Spinal cord (tissue), 10 donors: Measurements from ENCODE around the gene FAR2. TPM values are rescaled to one million over a fixed set of nuclear protein-coding genes. Genes with fewer than 3 reads are reported as not detected.

Source experiments
- DNase-seq, 6 donors: peaks; one replicate each; pipeline versions ENCODE4 v3.0.0 to v3.0.0-alpha.2; 2013 to 2015; ENCODE audit warnings: low spot score in 6 of 6, low read depth in 4 of 6
- H3K27ac ChIP-seq: one replicate; pipeline ENCODE4 v1.5.1; 2013; ENCODE audit warnings: low read depth, low read length, control low read depth
- H3K27me3 ChIP-seq: one replicate; pipeline ENCODE4 v1.6.1; 2013; ENCODE audit warnings: low read length; ENCODE audit not compliant: control insufficient read depth, insufficient read depth
- H3K36me3 ChIP-seq: one replicate; pipeline ENCODE4 v1.6.1; 2013; ENCODE audit warnings: low read length; ENCODE audit not compliant: control insufficient read depth, insufficient read depth
- H3K4me1 ChIP-seq: one replicate; pipeline ENCODE4 v1.6.1; 2013; ENCODE audit warnings: low read length; ENCODE audit not compliant: control insufficient read depth, insufficient read depth
- H3K4me3 ChIP-seq: one replicate; pipeline ENCODE4 v1.5.1; 2013; ENCODE audit warnings: low read depth, low read length, control low read depth
- H3K9me3 ChIP-seq: one replicate; pipeline ENCODE4 v1.6.1; 2013; ENCODE audit warnings: low read length; ENCODE audit not compliant: control insufficient read depth, insufficient read depth
- WGBS: methylation state at CpG from one replicate; pipeline ENCODE4 v1.1.5; 2013; ENCODE audit warnings: missing lambda C conversion rate; ENCODE audit not compliant: insufficient coverage; 5-methylcytosine and 5-hydroxymethylcytosine counted together
- polyA plus RNA-seq, 2 donors: library from polyadenylated mRNA; unstranded; fragments of 120-200 nt; gene quantifications; one replicate each; pipeline ENCODE4 v1.2.1, GENCODE V29; 2013; ENCODE audit not compliant: insufficient read length in 2 of 2
- total RNA-seq, 2 donors: library from RNA; depleted of rRNA in 1 of 2; stranded (reverse); fragments of 120-200 nt in 1 of 2; fragments of >200 nt in 1 of 2; gene quantifications; one replicate each; pipeline versions ENCODE4 v1.2.3 to v1.2.4, GENCODE V29; 2013 to 2014
- donor health status: healthy.

Gene FAR2
- total and polyA plus RNA-seq, 4 donors, result 11.4 to 33.2 (median 25.8) TPM

DNA sequence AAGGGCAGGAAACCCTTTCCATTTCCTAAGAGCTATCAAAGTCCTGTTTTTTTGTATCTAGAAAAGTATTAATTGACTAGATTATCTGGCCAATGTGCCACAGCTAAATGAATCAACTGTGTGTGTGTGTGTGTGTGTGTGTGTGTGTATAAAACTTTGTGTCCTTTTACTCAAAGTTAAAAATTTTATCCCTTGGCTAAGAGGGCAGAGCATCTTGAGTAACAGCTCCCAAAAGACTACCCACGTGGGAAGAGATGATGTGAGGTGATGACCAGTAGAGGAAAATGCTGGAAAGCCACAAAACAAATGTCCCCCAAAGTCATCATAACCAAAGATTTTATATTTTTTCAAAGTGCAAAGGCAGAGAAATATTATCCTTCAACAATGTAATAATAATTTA, 90.3 kb downstream of the FAR2 start:
- H3K36me3 ChIP-seq, result no peaks in the 10 kb centered on the region
- no peak overlapping the region for H3K27ac ChIP-seq
- no peaks in the 10 kb centered on the region for H3K4me1 ChIP-seq
- H3K4me3 ChIP-seq, result no peak overlapping the region
- H3K9me3 ChIP-seq, result no peaks in the 10 kb centered on the region
- H3K27me3 ChIP-seq, result no peaks in the 10 kb centered on the region
- WGBS, result no CpG with 5 or more reads among the region's 1 CpG
- DNase-seq, result no peak

DNA sequence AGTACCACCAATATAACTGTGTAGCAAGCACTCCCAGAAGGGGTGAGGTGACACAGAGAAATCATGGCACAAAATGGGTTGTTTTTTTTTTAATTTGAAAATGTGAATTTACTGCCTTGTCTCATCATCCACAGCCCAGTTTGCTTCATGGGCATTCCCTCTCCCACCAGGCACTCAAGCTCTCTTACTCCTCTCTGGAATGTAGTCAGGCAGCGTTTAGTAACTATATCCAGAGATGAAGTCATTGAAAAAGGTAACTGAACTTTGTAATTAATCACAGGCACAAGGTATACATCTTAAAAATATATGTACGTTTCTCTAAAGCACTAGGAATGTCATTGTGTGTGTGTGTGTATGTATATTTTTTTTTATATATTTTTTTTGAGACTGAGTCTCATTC, 91.4 kb downstream of the FAR2 start:
- no peaks in the 10 kb centered on the region for H3K9me3 ChIP-seq
- H3K27ac ChIP-seq, result no peak overlapping the region
- H3K36me3 ChIP-seq, result no peaks in the 10 kb centered on the region
- WGBS, result no CpG with 5 or more reads among the region's 2 CpGs
- no peak overlapping the region for H3K4me3 ChIP-seq
- H3K4me1 ChIP-seq, result peaks cover 5% of the 10 kb centered on the region
- no peaks in the 10 kb centered on the region for H3K27me3 ChIP-seq
- no peak for DNase-seq

DNA sequence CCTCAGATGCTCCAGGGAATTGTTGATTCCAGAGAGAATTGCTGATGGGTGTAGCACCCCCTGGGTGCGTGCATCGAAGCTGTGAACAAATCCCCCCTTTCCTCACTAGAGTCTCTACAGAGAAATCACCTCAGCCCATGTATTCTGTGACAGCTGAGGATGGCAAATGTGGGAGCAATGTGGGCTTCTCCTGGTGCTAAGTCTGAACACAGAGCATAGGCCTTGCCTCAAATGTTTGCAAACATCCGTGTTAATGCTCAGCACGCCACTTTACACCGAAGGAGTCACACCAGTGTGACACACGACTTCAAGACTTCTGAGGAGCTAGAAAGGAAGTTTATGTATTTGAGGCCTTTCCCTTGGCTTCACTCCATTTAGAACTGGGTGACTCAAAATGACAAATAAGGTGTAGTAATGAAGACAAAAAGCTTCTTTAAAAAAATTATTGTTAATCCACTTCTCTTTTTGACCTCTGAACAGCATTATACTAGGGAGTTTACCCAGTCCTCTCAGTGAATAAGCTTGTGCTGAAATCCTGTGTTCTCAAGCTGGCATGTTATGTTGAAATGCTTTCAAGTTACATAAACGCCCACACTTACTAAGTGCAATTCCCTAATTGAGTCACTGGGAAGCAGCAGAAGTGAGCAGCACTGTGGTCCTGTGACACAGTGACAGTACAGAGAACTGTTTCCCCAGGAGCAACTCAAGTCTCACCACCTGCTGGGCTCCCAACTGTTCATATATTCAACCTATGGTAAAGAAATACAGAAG, 92.9 kb downstream of the FAR2 start:
- Histone ChIP-seq H3K9me3 (no peaks in the 10 kb centered on the region), H3K27ac (no peak overlapping the region), H3K27me3 (no peaks in the 10 kb centered on the region), H3K4me1 (peaks cover 5% of the 10 kb centered on the region), H3K4me3 (no peak overlapping the region), H3K36me3 (no peaks in the 10 kb centered on the region)
- WGBS, result 55% methylated on average over 2 of the region's 7 CpGs
- peak in 2 of 6 donors; percentile 30 to 48 for DNase-seq

DNA sequence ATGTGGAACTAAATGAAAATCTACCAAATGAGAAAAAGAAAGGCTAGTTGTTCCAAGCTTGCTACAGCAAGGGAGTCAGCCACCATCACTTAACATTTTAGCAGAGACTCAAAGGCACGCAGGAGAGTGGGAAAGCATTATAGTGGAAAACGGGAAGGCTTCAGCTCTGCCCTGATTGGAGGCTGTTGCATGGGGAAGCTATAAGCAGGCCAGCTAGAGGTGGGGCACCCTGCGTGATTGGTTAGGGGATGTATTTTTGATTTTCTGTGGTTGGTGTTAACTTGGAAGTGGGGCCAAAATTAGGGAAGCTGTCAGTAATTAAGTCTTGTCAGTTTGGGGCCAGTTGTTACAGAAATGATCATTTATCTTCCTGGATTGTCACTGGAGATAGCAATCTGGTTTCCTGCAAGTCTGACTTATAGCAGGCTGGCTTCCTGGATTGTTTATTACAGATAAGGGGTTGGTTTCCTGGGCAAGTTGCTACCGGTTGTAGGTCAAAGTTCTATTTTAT, 93.9 kb downstream of the FAR2 start:
- 58% methylated on average over 3 of the region's 4 CpGs for WGBS
- no peak overlapping the region for H3K27ac ChIP-seq
- DNase-seq, result no peak
- H3K4me1 ChIP-seq, result peaks cover 5% of the 10 kb centered on the region
- H3K27me3 ChIP-seq, result no peaks in the 10 kb centered on the region
- no peak overlapping the region for H3K4me3 ChIP-seq
- H3K36me3 ChIP-seq, result no peaks in the 10 kb centered on the region
- no peaks in the 10 kb centered on the region for H3K9me3 ChIP-seq

DNA sequence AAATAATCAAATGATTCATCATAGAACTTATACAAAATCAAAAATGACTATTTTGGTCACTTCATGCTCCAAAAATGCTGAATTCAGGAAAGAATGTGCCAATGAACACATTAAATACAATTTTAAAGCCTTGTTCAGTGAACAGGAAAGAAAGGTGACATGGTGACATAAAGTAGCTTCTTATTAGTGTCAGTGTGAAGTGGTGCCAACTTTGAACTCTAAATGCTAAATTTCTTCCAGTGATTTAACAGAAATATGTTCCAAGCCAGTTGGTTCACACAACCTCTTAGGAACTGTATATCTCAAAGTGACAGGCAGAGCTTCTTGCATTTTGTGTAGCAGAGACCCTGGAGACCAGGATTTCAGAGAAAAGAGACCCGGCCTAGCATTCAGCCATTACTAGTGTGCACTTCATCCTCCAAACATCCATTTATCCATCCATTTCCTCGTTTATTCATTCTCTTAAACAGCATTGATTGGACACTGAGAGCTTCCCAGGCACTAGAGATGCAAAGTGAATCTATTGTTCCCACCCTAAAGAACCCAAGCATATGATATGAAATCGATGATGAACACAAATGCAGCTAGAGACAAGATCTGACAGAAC, 95.2 kb downstream of the FAR2 start:
- no peaks in the 10 kb centered on the region for H3K9me3 ChIP-seq
- H3K27me3 ChIP-seq, result no peaks in the 10 kb centered on the region
- 58% methylated on average over 2 of the region's 3 CpGs for WGBS
- H3K4me1 ChIP-seq, result peaks cover 5% of the 10 kb centered on the region
- DNase-seq, result peak in 2 of 6 donors; percentile 18
- H3K4me3 ChIP-seq, result no peak overlapping the region
- no peaks in the 10 kb centered on the region for H3K36me3 ChIP-seq
- H3K27ac ChIP-seq, result no peak overlapping the region

DNA sequence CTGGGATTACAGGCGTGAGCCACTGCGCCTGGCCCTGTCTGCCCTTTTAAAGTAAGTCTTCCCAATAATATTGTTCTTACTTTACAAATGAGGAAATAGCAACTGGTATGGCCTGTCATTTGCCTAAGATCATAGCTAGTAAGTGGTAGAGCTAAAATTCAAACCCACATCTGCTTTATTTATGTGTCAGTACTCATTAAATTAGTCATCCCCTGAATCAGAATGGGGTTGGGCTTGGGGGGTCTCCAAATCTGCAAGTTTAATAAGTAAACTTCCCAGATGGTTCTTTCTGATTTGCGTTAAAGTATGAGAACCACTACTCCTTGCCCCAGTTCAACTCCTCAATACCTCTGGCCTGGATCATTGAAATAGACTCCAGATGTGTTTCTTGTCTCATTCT, 96.2 kb downstream of the FAR2 start:
- no peaks in the 10 kb centered on the region for H3K36me3 ChIP-seq
- no peak for DNase-seq
- peaks cover 5% of the 10 kb centered on the region for H3K4me1 ChIP-seq
- no peak overlapping the region for H3K27ac ChIP-seq
- 100% methylated on average over 1 of the region's 3 CpGs for WGBS
- H3K27me3 ChIP-seq, result no peaks in the 10 kb centered on the region
- H3K9me3 ChIP-seq, result no peaks in the 10 kb centered on the region
- no peak overlapping the region for H3K4me3 ChIP-seq

DNA sequence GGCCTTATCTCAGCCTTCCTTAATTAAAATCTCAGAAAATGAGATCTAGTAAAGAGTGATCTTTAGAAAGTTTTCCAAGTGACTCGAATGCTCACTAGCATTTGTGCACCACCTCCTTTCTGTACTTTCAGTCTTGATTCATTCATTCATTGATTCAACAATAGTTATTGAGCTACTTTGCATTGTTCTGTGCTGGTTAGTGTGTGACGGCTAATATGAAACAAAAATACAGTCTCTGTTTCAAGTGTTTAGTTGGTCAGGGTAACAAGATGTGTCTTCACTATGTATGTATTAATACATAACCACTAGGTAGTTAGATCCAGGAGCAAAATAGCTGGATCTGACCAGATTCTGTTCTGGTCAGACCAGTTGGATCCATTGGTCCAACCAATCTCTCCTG, 100.9 kb downstream of the FAR2 start:
- DNase-seq, result no peak
- Histone ChIP-seq H3K4me1 (peaks cover 3% of the 10 kb centered on the region), H3K36me3 (no peaks in the 10 kb centered on the region), H3K4me3 (no peak overlapping the region), H3K27me3 (no peaks in the 10 kb centered on the region), H3K9me3 (no peaks in the 10 kb centered on the region), H3K27ac (no peak overlapping the region)
- no CpG with 5 or more reads among the region's 2 CpGs for WGBS

DNA sequence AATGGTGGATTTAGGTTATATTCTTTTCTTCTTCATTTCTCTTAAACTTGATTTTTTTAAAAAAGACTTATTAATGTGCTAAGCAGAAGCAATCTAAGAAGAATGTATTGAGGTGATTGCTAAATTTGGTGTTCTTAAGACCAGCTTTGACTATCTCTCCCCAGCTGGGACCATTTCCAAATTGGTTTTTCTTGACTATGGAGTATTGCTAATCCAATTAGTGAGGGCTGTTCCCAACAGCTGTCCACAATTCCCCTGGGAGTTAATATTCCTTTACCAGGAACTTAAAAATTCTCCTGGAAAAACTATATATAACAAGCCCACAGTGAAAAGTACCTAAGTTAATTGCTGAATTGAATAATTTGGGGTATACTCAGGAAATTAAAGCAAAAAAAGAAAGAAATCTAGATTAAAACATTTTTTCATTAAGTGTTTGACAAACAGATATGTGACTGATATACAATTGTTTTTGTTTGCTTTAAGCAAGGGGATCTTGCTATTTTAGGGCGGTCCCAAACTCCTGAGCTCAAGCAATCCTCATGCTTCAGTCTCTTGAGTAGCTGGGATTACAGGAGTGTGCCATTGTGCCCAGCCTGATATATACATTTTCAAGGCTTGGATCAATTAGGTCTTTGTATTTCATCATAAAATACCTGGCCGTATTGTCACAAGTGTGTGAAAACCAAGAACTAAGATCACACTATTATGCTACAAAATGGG, 105.0 kb downstream of the FAR2 start:
- Histone ChIP-seq H3K27ac (no peak overlapping the region), H3K27me3 (no peaks in the 10 kb centered on the region), H3K4me3 (no peak overlapping the region), H3K9me3 (no peaks in the 10 kb centered on the region), H3K4me1 (no peaks in the 10 kb centered on the region), H3K36me3 (no peaks in the 10 kb centered on the region)
- peak in 1 of 6 donors; percentile 37 for DNase-seq
- WGBS, result 100% methylated on average over 1 of the region's 2 CpGs

DNA sequence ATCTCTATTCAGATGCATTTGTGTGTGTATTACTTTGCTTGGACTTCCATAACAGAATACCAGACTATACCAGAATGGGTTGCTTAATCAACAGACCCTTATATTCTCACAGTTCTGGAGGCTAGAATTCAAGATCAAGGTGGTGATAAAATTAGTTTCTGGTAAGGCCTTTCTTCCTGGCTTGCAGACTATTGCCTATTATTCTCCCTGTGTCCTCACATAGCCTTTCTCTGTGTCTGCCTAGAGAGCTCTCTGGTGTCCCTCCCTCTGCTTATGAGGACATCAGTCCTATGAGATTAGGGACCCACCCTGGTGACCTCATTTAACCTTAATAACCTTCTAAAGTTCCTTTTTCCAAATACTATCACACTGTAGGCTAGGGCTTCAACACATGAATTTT, 106.0 kb downstream of the FAR2 start:
- Histone ChIP-seq H3K4me3 (no peak overlapping the region), H3K9me3 (no peaks in the 10 kb centered on the region), H3K4me1 (no peaks in the 10 kb centered on the region), H3K36me3 (no peaks in the 10 kb centered on the region), H3K27me3 (no peaks in the 10 kb centered on the region), H3K27ac (no peak overlapping the region)
- no peak for DNase-seq
